GM20000 (cell line): Measurements from ENCODE around the gene ING5.

Experiments
- DNase-seq: peaks from one replicate; pipeline ENCODE4 v3.0.0; 2012; ENCODE audit warnings: low spot score
- TF ChIP-seq, protein P1 (sequence below): IDR thresholded peaks from 2 replicates; pipeline ENCODE4 v1.5.1; 2012; ENCODE audit warnings: mild to moderate bottlenecking, control low read depth; ENCODE audit errors: extremely low read depth, missing control alignments

The ING5 gene

DNA sequence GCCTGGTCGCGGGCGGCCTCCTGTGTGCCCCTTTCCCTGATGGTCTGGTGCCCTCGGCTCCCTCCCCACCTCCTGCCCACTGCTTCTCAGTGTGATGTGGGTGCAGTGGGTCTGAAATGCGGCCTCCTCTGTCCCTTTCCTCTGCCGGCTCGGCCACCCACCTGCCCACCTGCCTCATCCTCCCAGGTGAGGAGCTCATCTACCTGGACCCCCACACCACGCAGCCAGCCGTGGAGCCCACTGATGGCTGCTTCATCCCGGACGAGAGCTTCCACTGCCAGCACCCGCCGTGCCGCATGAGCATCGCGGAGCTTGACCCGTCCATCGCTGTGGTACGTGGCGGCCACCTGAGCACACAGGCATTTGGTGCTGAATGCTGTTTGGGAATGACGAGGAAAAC, 33.5 kb upstream of the ING5 start:
- no peak for DNase-seq
- TF ChIP-seq, protein P1, sequence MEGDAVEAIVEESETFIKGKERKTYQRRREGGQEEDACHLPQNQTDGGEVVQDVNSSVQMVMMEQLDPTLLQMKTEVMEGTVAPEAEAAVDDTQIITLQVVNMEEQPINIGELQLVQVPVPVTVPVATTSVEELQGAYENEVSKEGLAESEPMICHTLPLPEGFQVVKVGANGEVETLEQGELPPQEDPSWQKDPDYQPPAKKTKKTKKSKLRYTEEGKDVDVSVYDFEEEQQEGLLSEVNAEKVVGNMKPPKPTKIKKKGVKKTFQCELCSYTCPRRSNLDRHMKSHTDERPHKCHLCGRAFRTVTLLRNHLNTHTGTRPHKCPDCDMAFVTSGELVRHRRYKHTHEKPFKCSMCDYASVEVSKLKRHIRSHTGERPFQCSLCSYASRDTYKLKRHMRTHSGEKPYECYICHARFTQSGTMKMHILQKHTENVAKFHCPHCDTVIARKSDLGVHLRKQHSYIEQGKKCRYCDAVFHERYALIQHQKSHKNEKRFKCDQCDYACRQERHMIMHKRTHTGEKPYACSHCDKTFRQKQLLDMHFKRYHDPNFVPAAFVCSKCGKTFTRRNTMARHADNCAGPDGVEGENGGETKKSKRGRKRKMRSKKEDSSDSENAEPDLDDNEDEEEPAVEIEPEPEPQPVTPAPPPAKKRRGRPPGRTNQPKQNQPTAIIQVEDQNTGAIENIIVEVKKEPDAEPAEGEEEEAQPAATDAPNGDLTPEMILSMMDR = no peak

DNA sequence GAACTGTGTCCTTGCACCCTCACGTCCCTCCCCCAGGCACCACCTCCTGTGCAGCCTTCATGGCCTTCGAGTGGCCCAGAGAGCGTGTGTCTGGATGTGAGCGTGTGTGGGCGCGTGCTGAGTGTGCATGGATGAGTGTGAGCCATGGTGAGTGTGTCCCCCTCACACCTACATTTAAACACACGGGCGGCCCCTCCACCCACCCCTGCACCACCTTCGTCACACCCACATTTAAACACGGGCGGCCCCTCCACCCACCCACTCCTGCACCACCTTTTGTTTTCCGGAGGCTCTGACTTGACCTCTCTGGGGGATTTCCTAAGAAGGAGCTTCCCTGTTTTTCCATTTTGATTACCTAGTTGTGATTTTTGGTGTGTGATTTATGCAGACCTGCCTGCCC, 33.0 kb upstream of the ING5 start:
- no peak for DNase-seq
- TF ChIP-seq, protein P1 = no peak

DNA sequence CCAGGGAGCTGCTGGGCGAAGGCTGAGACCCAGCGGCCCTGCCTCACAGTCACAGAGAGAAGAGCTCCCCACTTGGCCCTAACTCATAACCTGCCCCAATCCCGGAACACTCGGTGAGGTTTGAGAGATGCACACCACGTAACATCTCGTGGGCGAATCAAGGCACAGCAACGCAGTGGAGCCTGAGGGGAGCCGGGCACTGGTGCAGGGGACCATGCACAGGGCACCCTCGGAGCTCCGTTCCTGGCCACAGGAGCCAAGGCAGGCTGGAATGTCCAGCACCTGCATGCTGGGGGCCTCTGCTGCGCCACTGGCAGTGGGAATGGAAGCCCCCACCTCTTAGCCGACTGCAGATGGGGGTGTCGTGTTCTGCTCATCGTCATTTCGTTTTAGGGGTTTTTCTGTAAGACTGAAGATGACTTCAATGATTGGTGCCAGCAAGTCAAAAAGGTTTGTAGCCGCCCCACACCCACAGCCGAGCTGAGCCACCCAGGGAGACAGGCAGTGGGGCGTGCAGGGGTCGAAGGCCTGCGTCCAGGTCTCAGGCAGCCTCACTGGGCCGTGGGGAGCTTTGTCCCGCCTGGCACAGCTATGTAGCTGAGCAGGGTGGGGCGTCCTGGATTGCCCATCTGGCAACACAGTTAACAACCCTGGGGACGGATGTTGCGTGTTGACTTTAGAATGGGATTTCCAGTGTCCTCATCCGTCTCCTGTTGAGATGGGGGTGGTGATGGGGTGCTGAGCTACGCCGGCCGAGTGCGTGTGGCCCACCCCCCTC, 31.3 kb upstream of the ING5 start:
- DNase-seq = no peak
- TF ChIP-seq, protein P1 = no peak

DNA sequence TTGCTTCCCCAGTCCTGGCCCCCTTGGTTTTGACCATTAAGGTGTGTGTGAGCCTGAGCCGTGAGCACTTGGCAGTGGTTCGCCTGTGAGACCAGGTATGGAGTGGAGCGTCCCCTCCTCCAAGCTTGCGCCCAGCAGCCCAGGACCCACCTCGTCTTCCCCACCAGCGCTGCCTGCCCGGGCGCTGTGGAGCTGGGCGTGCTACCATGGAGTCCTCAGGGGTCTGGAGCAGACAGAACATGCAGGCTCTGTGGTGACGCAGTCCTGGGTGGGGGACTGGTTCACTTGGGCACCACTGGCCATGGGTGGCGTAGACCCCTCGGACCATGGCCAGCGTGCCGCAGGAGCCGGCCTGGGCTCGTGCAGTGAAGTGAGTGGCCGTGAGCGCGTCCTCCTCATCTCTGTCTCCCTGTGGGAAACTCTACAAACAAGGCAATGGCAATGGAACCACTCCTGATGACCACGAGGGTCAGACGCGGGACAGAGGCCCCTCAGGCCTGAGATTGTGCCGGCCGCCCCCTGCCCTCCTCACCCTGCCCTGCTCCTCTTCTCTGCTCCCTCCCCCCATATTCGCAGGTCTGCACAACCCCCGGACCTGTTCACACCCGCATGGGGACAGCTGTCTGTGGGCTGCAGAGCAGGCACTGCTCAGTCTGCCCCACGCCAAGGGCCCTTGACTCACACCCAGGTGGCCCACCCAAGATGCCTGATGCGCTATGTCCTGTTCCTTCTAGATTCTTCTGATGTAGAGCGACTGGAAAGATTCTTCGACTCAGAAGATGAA, 30.2 kb upstream of the ING5 start:
- TF ChIP-seq, protein P1 = no peak
- no peak for DNase-seq

DNA sequence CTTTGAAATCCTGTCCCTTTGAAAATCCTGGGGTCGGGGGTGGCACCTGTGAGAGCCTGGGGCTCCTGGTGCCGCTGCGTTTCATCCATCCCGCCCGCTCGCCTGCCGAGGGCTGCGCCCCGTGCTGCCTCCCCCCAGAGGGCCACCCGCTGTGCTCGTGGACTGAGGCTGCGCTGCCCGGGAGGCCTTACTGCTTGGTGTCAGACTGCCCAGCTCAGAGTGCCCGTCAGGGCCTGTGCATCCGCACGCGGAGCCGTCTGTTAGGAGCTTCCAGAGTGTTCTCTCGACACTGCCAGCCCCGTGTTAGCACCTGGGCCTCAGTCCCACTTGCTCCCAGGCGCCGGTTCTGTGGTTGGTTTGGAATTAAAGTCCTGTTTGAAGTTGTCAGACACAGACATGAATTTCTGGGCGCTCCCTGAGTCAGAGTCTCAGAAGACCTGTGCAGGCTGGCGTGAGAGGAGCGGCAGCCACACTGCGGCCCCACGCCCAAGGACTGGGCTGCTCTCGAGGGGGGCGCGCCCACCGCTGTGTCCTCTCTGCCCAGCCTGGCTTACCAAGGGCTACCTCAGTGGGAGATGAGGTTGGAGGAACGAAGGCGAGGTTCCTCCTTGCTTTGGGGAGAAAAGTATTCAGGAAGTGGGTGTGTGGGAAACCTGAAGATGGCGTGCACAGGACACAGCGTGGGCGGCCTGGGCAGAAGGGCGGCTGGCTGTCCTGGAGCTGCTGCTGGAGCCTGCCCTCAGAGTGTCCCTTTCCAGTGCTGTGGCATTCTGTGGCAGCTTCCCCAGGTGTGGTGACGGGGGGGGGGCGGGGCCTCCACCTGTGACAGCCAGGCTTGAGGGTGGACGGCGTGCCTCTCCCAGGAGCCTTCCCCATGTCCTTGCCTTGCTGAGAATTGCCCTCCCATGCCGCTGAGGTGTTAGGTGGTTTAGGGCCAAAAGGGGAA, 29.3 kb upstream of the ING5 start:
- no peak for DNase-seq
- TF ChIP-seq, protein P1 = no peak

DNA sequence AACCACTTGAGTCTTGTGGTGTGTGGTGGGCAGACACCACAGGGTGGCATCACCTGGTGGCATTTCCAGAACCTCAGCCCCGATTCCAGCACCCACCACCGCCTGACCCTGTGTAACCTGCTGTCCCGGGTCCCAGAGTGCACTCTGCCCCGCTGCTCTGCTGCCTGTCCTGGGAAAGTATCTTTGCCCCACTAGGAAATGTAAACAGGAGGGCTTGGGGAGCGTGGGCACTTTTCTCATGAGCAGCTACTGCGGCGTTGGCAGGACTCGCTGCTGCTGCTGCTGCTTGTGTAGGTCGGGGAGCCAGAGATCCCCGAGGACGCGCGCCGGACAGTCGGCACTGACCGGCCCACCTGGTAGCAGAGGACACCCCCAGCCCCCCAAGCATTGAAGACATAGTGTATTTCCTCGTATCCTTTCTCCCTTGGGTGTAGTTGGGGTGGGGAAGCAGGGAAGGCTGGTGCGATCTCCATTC, 28.6 kb upstream of the ING5 start:
- TF ChIP-seq, protein P1 = no peak
- no peak for DNase-seq
